Common myeloid progenitor, CD34-positive (primary cell): ENCODE results near the gene FCGR3A.
"Not testable (repeated sequence)": the region's sequence is repeated elsewhere in the genome, so short reads cannot be mapped to it uniquely, and the experiment has no call there.

Source experiments
- CTCF ChIA-PET: fragments of 350-600 bp; sonication (Branson Sonifier 250); formaldehyde crosslinking; loops from one replicate; lab custom pipeline; 2021; ENCODE audit warnings: antibody characterized with exemption; lab: Charles Lee
- POLR2A ChIA-PET: fragments of 350-600 bp; sonication (Branson Sonifier 250); formaldehyde crosslinking; loops from one replicate; lab custom pipeline; 2021; ENCODE audit warnings: antibody characterized with exemption; lab: Charles Lee
- DNase-seq, 3 donors: peaks; one replicate each; pipeline versions ENCODE4 v3.0.0 to v3.0.0-alpha.2; 2013
- H3K27ac ChIP-seq, 2 experiments: 1 replicate in 1 of 2; 2 replicates in 1 of 2; pipeline ENCODE4 v1.7.0; 2013; ENCODE audit warnings: inconsistent platforms in 2 of 2, low read length in 2 of 2, mild to moderate bottlenecking in 2 of 2, low read depth in 1 of 2, moderate library complexity in 1 of 2; ENCODE audit not compliant: severe bottlenecking in 2 of 2, insufficient read depth in 1 of 2, poor library complexity in 1 of 2
- H3K27me3 ChIP-seq, 5 experiments: replicated peaks in 2 of 5; 1 replicate in 3 of 5; 2 replicates in 2 of 5; pipeline versions ENCODE4 v1.6.1 to v1.7.0; 2013; ENCODE audit warnings: low read length in 4 of 5, mild to moderate bottlenecking in 2 of 5, moderate library complexity in 2 of 5, inconsistent platforms in 1 of 5; ENCODE audit not compliant: insufficient read depth in 5 of 5, control insufficient read depth in 4 of 5
- H3K36me3 ChIP-seq, 4 experiments: 1 replicate in 2 of 4; 2 replicates in 2 of 4; pipeline versions ENCODE4 v1.6.1 to v1.7.0; 2013; ENCODE audit warnings: low read length in 3 of 4, control low read depth in 1 of 4, mild to moderate bottlenecking in 1 of 4; ENCODE audit not compliant: control insufficient read depth in 4 of 4, insufficient read depth in 4 of 4
- H3K4me1 ChIP-seq, 4 experiments: 1 replicate in 3 of 4; 2 replicates in 1 of 4; pipeline versions ENCODE4 v1.6.1 to v1.7.1; 2013; ENCODE audit warnings: low read length in 3 of 4, mild to moderate bottlenecking in 3 of 4, control low read depth in 1 of 4, inconsistent platforms in 1 of 4, moderate library complexity in 1 of 4; ENCODE audit not compliant: control insufficient read depth in 4 of 4, insufficient read depth in 4 of 4; ENCODE audit errors: control extremely low read depth in 1 of 4
- H3K4me3 ChIP-seq, 7 experiments: 1 replicate in 4 of 7; 2 replicates in 3 of 7; pipeline versions ENCODE4 v1.5.1 to v1.7.0; 2013; ENCODE audit warnings: mild to moderate bottlenecking in 7 of 7, low read length in 6 of 7, moderate library complexity in 6 of 7, inconsistent platforms in 2 of 7, low read depth in 2 of 7, control low read depth in 1 of 7; ENCODE audit not compliant: insufficient read depth in 4 of 7, control insufficient read depth in 1 of 7; ENCODE audit errors: extremely low read depth in 1 of 7
- H3K9me3 ChIP-seq, 5 experiments: 1 replicate in 4 of 5; 2 replicates in 1 of 5; pipeline versions ENCODE4 v1.6.1 to v1.7.1; 2013; ENCODE audit warnings: low read length in 4 of 5, mild to moderate bottlenecking in 2 of 5, inconsistent platforms in 1 of 5, low read depth in 1 of 5, moderate library complexity in 1 of 5; ENCODE audit not compliant: control insufficient read depth in 4 of 5, insufficient read depth in 2 of 5; ENCODE audit errors: control extremely low read depth in 1 of 5
- WGBS: methylation state at CpG from one replicate; pipeline ENCODE4 v1.1.5; 2013; ENCODE audit not compliant: insufficient coverage; 5-methylcytosine and 5-hydroxymethylcytosine counted together

Gene FCGR3A

DNA sequence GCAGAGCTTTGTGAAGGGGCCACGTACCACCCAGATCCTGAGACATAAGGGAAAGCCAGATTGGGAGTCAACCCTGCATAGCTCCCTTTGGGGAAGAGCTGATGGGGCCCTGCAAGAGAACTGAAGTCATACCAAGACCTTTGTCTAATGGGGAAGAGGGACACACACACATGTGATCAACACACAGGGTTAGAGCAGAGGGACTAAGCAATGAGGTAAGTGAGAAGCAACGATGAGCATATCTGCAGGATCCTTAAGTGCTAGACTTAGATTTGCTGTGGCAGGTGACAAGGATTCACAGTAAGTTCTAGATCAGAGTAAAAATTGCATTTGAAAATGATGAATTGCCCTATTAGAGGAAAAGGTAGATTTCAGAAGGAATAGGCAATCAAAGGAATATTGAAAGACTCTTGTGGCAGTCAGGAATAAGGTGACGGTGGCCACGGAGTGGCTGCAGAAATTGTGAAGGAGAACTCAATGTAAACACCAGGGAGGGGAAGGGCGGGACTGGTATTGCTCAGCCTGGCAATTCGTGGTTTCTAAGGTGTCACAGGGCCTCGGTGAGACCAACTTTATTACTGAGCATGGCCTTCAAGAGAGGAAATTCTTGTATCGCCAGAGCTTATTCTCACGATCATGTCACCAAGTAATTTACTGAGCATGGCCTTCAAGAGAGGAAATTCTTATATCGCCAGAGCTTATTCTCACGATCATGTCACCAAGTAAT is 4.5 kb downstream of the FCGR3A start:
- H3K36me3 ChIP-seq, H3K4me3 ChIP-seq, H3K27me3 ChIP-seq, CTCF ChIA-PET, DNase-seq, H3K9me3 ChIP-seq, POLR2A ChIA-PET, H3K27ac ChIP-seq: not testable (repeated sequence)
- peaks cover 0 to 19% (median 3%) of the 10 kb centered on the region in 4 experiments for H3K4me1 ChIP-seq
- 62% methylated on average over 5 of the region's 11 CpGs for WGBS

DNA sequence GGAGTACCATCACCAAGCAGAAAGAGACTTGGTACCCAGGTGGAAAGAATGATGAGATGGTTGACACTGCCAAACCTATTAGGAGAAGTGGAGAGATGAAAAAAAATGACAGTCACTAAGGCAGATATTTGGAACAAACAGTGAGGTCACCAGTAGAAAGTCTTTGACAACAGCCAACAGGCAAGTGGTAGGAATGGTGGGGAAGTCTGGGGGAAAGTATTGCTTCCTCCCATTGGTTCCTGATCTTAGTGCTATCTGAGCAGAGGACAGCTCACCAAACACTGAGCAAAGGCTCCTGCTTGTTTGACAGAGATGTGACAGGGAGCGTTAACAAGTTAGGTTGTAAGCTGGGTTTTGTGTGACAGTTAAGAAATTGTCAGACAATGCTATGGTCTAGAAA is 6.5 kb downstream of the FCGR3A start:
- peaks cover 3 to 23% (median 4%) of the 10 kb centered on the region in 4 experiments for H3K4me1 ChIP-seq
- CTCF ChIA-PET, result not testable (repeated sequence)

DNA sequence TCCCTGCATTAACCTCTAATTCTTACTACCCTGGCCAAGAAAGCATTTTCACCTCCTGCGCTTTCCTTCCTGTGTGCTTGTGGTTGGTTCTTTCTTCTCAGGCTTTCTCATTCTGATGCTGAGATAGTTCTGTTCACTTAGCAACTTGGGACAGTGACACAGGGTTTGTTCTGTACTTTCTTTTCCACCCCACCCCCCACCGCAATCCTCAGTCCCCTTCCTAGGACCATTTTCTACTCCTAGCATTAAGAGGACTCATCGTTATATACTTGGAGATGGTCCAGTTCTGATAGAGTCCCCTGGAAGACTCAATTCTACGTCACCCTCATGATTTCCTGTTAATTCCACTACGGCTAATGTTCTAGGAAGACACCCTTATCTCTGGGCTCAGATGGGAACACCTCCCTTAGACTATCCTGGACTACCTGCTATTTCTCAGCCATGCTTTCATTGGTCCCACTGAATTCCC is 7.5 kb downstream of the FCGR3A start:
- peak overlapping the region in 1 of 2 experiments; percentile 40 for H3K27ac ChIP-seq
- peak in 2 of 3 donors; percentile 68 to 75 for DNase-seq
- CTCF ChIA-PET, POLR2A ChIA-PET, H3K36me3 ChIP-seq, H3K27me3 ChIP-seq, H3K4me3 ChIP-seq, H3K9me3 ChIP-seq: not testable (repeated sequence)
- WGBS, result 60% methylated on average over 1 of the region's 5 CpGs
- H3K4me1 ChIP-seq, result peaks cover 3 to 23% (median 4%) of the 10 kb centered on the region in 4 experiments

More for the DNA sequence above, 6.5 kb downstream of the FCGR3A start:
- H3K36me3 ChIP-seq, H3K9me3 ChIP-seq, H3K27me3 ChIP-seq, DNase-seq, POLR2A ChIA-PET, H3K4me3 ChIP-seq: not testable (repeated sequence)
- no CpG with 5 or more reads among the region's 1 CpG for WGBS
- peak overlapping the region in 1 of 2 experiments; percentile 58 for H3K27ac ChIP-seq

DNA sequence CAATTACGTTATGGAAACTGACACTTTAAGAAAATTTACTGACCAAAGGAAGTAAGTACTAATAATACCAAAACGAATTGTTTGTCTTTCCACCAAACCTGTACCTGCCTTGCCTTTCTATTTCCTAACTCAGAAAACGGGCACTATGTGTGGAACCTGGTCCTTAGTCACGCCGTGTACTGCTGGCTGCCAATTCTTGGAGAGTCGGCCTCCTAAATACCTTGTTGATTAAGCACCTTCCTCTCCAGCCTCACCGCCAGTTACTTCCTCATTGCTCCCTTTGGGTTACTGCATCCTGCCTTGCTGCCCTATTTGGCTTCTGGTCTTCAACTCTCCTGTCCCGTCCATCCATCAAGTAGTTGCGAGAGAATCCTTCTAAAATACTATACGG is 9.1 kb downstream of the FCGR3A start:
- peak; percentile 22 to 78 (median 69) for DNase-seq
- POLR2A ChIA-PET, CTCF ChIA-PET, H3K27me3 ChIP-seq, H3K9me3 ChIP-seq, H3K36me3 ChIP-seq: not testable (repeated sequence)
- peaks cover 3 to 23% (median 4%) of the 10 kb centered on the region in 4 experiments for H3K4me1 ChIP-seq
- H3K4me3 ChIP-seq, result peak overlapping the region in 6 of 7 experiments; percentile 63 to 92 (median 77)
- 2% methylated on average over 7 of the region's 10 CpGs for WGBS
- H3K27ac ChIP-seq, result peak overlapping the region in 1 of 2 experiments; percentile 43

DNA sequence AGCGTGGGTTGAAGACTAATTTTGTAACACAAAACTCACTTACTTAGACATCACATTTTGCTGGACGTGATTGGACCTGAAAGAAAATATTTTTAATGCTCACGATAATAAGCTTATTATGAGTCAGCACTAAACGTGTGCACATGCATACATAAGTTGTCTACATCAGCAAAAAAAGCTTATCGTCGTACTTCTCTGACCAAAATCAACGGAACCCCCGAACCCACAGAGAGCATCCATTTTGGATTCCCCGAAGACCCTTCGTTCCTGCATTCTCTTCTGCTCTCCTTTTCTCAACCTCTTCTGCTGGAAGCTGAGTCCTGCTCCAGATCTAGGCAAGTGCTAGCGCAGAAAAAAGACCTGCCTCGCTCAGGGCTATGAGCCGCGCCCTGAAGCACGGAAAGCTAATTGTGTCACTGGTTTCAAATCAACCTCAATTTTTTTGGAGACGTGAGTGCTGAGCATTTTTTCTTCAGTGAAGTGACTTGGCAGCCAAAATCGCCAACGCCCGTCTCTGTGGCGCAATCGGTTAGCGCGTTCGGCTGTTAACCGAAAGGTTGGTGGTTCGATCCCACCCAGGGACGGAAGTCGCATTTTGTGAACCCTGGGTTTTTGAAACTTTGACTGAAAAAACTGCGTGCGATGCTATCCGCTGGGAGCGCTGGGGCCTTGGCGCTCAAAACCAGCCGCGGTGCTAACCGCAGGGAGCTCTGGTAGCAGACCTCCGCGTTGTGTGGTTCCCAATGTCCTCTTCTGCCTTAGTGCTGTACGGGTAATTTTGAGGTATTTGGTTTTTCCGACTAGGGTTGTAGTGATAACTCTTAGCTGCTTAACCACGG is 9.7 kb downstream of the FCGR3A start:
- H3K27me3 ChIP-seq, H3K36me3 ChIP-seq, H3K9me3 ChIP-seq: not testable (repeated sequence)
- Histone ChIP-seq H3K27ac (peak overlapping the region in 1 of 2 experiments; percentile 69), H3K4me3 (peak overlapping the region; percentile 18 to 92 (median 76)), H3K4me1 (peaks cover 3 to 23% (median 4%) of the 10 kb centered on the region in 4 experiments)
- ChIA-PET POLR2A (interaction anchor here (0.7 kb wide), 1 partner anchor 60 kb away, joined by 6 read pairs; no protein-coding TSS in a partner anchor), CTCF (interaction anchor here (1.4 kb wide), 1 partner anchor 52 kb away, joined by 5 read pairs; no protein-coding TSS in a partner anchor)
- WGBS, result 0% methylated on average over 36 of the region's 41 CpGs
- DNase-seq, result peak; percentile 80 to 87 (median 87)

DNA sequence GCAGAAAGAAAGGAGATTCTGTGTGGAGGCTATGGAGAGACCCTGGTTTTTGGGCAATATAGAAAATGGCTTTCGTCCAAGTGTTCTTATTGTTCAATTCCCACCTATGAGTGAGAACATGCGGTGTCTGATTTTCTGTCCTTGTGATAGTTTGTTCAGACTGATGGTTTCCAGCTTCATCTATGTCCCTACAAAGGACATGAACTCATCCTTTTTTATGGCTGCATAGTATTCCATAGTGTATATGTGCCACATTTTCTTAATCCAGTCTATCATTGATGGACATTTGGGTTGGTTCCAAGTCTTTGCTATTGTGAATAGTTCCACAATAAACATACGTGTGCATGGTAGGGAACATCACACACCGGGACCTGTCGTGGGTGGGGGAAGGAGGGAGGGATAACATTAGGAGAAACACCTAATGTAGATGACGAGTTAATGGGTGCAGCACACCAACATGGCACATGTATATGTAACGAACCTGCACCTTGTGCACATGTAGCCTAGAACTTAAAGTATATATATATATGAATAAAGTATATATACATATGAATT is 10.6 kb downstream of the FCGR3A start:
- Histone ChIP-seq H3K4me3 (peak overlapping the region in 3 of 7 experiments; percentile 70 to 78 (median 76)), H3K4me1 (peaks cover 3 to 23% (median 4%) of the 10 kb centered on the region in 4 experiments)
- ChIA-PET POLR2A (interaction anchor here (0.7 kb wide), 1 partner anchor 59 kb away, joined by 6 read pairs; no protein-coding TSS in a partner anchor), CTCF (interaction anchor here (1.4 kb wide), 1 partner anchor 51 kb away, joined by 5 read pairs; no protein-coding TSS in a partner anchor)
- not testable (repeated sequence) for H3K27ac ChIP-seq, DNase-seq, H3K9me3 ChIP-seq, H3K27me3 ChIP-seq, H3K36me3 ChIP-seq
- 100% methylated on average over 2 of the region's 7 CpGs for WGBS
